ENCODE results near the gene ADM5.
A peak's percentile ranks its signal among the peaks of the same experiment; 100 is the strongest.

Gene ADM5

DNA sequence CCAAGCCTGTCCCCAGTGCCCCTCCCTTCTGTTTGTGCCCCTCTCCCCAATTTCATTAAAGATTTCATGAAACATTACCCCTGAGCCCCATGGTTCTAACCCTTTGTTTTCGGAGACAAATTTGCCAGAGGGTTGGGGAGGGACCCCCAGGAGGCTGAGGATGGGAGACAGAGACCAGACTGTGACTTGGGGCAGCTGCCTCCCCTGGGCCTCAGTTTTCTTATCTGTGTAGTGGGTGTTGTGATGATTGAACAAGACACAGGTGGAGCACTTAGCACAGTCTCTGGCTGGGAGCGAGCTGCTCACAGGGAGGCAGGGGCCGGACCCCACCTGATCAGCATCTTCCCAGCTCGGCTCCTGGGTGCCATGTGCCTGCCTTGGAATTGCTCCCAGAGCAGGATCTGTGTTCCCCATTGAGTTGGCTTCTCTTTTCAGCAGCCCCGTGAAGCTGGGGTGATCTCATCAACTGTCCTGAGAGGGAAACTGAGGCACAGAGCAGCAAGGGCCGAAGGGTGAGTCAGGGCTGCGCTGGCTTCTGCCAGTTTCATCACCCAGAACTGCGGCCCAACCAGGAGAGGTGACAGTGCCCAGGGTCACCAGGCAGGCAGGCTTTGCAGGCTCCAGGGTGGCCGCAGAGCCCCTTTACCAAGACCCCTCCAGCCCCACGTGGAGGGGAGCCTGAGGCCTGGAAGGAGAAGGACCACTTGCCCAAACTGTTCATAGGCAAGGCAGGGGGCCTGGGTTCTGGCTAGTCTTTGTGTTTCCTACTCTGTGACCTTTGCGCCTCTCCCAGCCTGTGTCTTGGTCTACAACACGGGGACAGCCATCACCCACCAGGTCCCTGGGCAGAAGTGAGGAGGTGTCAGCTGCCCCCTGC is 30.6 kb upstream of the ADM5 start:
- no peak for DNase-seq

DNA sequence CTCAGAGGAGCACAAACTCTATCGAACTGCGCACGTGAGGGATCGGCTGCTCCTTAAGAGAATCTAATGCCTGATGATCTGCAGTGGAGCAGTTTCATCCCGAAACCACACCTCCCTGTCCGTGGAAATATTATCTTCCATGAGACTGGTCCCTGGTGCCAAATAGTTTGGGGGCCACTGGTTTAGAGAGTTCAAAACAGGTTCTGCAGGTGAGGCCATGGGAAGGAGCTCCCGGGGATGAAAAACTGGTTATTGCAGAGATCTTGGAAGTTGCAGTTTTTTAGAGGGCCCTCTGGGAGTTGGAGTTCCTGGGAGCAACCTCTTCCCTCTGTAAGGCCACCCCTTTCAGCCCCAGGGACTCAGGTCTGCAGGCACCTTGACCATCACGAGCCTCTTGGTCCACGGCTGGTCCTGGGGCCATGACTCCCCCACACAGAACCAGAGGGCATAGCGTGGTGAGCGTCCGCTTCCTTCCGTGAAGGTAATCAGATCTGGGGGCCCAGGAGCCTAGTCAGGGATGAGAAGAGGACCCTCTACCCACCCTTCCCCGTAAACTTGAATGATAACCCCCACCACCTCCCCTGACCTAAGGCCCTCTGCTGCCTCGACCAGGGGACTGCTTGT is 28.9 kb upstream of the ADM5 start:
- DNase-seq, result no peak

DNA sequence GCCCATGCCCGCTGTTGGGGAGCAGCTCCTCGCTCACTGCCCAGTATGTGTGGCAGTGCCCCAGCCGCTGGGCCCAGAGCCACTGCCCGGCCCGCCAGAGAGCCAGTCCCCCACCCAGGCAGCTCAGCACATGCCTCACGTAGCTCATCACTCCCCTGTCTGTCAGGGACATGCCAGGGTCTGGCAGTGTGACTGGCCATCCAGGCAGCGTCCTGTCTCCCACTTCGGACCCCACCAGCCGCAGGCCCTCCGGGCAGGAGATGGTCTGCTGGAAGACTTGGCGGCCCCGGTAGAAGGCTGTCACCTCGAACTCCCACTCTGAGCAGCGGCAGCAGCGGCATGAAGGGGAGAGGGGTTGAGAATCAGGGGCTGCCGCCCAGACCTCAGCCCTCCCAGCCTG is 27.4 kb upstream of the ADM5 start:
- DNase-seq, result no peak

DNA sequence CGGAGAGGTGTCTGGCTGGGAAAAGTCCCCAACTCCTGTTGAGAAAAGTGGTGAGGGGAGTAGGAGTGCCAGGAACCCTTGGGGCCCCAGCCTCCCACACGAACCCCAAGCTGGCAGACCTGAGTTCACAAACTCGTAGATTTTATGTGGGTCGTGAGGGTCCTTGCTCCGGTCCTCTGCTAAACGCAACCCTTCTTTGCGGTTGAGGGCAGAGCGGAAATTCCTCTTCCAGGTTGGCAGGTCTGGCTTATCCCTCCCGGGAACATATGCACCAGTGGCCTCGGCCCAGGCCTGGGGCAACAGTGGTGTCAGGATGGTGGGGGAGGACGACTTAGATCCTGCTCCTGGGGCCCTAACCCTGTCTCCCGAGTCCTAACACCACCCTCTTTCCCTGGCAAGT is 26.2 kb upstream of the ADM5 start:
- DNase-seq, result no peak

DNA sequence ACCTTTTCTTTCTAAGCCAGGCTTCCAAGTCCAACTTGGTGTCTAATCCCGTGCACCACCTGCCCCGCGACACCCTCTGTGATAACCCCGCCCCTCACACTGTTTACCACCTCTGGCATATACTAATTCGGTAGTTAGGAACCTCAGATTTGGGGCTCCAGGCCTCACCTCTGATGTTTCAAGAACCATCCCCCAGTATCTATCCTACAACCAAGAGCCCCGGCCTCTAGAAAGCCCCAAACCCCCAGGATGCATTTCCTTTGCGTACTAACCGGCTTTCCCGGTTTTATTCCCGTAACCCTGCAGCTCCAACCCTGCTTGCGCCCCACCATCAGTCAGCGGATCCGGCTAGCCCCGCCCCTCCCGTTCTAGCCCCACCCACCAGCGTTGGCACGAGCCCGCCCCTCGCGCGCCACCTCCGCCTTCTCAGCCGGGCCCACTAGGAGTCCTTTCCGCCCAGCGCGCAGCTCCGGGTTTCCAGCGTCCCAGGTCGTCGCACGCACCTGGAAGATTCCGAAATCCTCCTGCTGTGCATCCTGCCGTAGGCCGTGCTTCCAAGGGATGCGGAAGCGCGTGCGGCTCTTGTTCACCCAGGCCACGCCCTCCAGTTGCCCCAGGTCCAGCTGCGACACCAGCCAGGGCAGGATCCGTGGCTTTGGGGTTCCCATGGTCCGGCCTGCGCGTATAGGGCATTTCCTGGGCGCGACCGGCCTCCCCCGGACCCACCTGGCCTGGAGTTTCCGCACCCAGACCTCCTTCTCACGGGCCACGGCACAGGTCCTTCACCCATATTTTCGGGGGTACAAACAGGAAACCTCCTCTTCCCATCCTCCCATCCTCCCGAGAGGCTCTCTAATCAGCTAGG is 25.0 kb upstream of the ADM5 start:
- DNase-seq, result peak; percentile 29 to 60

DNA sequence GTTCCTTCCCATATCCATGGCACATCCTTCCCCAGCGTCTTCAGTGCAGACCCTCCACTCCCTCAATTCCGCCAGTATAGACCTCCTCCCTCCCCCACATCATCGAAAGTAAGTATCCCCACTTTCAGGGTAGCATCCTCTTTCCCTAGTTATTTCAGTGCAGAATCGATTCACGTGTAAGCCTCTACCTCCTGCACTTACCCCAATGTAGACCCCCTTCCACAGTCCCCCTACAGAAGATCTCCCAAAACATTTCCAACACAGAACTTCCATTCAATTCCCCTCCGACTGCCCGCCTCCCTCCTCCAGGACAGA is 24.4 kb upstream of the ADM5 start:
- DNase-seq, result no peak

DNA sequence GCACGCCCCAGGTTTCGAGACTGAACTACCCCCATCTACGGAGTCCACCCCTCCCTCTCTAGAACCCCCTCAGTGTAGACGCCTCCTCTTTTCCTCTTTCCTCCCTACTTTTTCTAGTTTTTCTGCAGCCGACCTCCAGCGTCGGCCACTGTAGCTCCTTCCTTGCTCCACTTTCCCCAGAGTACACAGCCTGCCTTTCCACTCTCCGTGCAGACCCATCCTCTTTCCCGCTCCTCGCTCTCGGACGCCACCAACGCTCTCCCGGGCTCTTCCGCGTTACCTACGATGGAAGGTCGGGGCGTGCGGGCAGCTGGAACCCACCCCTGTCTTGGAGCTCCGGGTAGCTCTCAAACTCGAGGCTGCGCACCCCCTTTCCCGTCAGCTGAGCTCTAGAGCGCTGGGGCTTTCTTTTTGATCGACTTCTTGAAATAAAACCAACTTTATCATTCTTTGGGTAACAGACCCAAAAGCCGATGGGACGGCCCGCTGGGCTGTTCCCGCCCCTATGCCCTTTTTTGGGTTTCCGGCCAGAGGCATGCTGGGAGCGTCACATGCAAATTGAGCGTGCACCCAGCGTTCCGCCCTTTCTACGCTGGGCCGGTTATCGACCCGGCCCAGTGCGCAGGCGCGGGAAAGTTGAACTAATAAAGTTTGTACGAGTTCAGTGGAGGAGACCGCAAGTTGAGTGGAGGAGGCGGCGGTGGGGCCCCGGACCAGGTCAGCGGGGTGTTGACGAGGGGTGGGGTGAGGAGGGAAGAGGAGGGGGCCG is 23.9 kb upstream of the ADM5 start, which contains the start of the genes BCL2L12 and IRF3:
TSS of gene BCL2L12 (plus strand) at position 583 of the 769 bp plus-strand sequence. CDS start 760 bp downstream, outside the sequence.
TSS of gene IRF3 (minus strand) at position 507 of the 769 bp plus-strand sequence. CDS start 1,019 bp downstream, outside the sequence.
- peak; percentile 37 to 66 for DNase-seq

DNA sequence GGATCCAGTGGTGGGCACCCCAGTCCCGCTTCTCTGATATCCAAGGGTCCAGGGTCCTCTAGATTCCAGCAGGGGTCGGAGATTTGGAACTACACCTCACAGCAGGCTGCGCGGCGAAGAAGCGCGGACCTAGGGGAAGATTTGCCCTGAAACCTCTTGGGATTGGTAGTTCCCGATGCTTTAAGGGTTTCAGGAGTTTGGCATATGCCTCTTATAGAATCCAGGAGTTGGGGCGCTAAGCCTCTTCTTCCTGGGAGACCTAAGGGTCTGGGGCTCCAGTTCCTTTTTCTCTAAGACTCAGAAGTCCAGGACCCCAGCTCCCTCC is 23.3 kb upstream of the ADM5 start:
- DNase-seq, result no peak

DNA sequence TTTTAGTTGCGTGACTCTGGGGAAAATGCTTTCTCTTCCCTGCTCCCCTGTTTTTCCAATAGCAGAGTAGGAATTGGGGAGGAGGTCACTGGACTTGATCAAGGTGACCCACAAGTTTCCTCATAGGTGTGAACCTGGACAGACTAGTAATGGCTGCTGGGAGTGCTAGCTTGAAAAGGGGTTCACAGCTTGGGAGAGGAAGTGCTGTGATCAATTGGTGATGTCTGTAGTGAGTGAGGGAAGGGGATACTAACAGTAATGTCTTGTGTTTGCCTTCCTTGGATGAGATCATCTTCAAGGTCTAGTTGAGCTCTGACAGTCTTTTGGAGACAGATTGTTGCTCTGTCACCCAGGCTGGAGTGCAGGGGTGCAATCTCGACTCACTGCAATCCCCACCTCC is 21.9 kb upstream of the ADM5 start:
- DNase-seq, result no peak

DNA sequence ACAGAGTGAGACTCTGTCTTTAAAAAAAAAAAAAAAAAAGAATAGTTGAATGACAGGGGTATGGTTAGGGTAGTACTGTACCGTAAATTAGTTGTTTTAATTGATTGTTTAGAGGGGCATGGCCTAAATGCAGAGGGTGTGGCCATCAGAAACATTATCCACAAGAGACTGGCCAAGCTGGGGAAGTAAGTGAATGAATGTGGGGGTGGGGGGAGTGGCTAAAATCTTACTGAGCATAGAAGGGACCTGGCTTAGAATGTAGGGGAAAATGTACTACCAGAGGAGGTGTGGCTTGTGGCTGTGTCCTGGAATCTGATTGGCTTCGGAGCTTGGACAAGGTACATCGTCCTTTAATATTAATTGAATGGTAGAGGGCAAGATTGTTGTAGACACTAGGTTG is 19.9 kb upstream of the ADM5 start:
- no peak for DNase-seq

DNA sequence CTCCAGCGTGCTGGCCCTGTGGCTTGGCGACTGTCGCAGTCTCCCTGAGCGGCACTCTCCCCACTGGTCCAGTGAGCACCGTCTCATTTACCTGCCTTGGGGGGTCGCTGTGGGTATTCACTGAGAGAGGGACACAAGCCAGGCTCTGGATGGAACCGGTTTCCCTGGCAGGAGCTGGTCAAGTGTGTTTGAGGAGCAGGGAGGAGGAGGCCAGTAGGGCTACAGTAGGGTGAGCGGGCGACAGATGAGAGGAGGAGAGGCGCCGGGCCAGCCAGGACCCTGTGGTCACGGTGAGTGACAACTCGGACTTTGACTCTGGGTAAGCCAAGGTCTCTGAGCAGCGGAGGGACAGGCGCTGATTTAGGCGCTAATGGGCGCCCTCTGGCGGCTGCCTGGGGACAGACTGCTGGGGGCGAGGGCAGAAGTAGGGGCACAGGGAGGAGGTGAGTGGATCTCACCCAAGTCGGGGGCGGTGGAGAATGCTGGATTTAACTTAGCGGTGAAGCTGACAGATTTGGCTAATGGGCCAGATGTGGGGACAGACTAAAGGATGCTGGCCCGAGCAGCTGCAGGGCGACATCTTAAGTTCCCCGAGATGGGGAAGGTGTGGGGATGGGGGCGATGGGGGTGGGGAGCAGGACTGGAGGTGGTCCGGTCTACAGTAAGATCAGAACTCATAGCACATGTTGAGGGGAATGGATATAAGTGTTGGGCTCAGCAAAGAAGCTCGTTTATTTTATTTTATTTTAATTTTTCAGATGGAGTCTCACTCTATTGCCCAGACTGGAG is 17.1 kb upstream of the ADM5 start:
- peak in 1 of 2 experiments; percentile 37 for DNase-seq

DNA sequence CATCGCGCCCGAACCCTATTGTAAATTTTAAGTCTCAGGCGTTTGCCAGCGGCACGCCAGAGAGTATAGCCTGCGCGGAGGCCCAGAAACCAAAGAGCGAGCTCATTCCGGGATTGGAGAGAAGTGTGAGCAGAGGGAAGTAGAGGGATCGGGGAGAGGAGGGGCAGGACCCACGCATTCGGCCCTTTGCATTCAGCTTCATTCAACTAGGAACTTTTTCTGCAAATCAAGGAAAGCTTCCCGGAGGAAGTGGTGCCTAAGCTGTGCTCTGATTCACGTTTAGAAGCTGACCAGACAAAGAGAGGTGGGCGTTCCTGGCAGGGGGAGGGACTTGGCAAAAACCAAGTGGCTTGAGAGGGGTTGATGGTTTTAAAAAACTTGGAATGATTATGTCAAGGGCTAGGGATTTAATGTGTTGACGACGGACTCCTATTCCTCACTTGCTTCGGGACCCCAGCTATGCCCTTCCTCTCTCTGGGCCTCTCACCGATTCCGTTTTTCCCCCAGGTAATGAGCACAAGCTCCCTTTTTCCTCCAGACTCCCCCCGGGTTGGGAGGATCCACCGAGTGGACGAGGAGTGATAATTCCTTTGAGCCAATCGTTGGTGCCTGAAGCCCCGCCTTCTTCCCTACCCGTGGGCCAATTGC is 13.1 kb upstream of the ADM5 start:
- peak; percentile 62 to 83 for DNase-seq

DNA sequence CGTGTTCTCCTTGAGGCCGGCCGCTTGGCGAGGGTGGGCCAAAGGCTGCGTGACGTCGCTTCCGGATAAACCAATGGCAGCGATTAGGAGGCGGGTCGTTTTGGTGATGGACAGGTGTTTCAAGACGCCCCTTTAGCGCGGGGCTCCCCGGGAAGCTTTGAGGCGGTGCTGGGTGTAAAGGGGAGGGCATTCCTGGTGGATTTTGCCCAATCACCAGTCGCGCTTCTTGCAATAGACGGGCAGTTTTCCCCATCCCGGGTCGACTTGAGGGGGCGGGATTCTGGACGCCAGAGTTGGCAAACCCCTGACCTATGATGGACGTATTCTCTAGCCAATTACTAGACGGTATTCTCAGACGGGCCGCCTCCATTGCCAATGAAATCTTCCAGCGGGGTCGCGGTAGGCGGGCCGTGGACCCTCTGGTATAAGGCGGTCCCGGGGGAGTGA is 12.6 kb upstream of the ADM5 start:
- peak; percentile 100 for DNase-seq

DNA sequence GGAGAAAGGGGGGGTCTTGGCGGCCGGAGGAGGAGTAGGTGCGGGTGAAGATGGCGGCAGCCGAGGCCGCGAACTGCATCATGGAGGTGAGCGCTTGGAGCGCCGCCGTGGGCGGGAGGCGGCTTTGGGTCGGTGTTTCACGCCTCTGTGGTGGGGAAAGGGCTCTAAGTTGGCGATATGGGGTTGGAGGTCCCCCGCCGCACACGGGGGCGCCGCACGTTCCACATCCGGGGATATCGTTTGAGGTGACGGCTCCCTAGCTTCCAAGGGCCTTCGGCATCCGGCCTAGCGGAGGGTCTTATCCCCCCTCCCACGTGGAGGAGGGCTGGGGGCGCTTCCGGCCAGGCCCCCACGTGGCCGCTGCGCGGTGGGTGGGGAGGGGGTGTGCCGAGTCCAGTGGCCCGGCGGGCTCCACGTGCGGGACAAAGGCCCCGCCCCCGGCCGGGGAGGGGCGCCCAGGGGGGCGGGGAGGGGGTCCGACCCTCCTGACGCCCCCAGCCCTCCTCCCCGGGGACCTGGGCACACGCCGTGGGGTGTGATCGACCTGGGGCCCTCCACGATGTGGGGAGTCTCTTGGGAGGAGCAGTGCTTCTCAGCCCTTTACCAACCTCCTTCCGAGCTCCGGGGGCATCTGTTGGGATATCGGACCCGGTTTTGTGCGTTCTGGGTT is 12.0 kb upstream of the ADM5 start, which contains the start of gene PRMT1:
TSS of gene PRMT1 (plus strand) at position 41 of the 670 bp plus-strand sequence. CDS start at position 51, 10 bp downstream.
- no peak for DNase-seq

DNA sequence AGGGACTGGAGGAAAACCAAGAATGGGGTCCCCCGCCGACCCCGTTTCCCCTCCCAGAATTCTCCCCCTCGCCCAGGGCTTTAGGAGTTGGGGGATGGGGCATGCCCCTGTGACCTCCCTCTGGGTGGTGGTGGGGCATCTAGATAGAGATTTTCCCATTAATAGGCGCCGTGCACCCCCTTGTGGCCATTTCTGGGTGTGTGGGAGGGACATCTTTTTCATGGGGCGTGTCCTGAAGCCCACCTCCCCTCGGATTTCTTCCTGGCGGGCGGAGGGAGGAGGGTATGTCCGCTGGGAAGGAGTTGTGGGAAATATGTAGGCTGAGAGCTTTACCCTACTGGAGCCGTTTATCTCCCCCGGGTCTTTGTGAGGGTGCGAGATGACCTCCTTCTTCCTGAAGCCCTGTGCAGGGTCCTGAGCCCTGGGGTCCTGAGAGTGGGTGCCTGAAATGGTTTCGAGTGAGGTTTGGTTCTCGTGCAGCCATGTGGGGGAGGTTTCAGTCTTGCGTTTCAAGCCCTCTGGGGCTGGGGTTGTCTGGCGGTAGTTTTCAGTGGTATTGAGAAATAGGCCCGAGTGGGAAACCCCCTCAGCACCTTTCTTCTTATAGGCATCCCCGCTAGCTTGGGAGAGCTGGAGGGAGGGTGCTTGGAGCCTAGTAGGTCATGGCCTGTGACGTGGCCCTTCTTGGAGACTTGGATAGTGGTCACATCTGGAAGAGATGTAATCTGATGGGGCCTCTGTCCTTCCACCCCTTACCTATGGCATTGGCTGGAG is 11.3 kb upstream of the ADM5 start:
- no peak for DNase-seq

DNA sequence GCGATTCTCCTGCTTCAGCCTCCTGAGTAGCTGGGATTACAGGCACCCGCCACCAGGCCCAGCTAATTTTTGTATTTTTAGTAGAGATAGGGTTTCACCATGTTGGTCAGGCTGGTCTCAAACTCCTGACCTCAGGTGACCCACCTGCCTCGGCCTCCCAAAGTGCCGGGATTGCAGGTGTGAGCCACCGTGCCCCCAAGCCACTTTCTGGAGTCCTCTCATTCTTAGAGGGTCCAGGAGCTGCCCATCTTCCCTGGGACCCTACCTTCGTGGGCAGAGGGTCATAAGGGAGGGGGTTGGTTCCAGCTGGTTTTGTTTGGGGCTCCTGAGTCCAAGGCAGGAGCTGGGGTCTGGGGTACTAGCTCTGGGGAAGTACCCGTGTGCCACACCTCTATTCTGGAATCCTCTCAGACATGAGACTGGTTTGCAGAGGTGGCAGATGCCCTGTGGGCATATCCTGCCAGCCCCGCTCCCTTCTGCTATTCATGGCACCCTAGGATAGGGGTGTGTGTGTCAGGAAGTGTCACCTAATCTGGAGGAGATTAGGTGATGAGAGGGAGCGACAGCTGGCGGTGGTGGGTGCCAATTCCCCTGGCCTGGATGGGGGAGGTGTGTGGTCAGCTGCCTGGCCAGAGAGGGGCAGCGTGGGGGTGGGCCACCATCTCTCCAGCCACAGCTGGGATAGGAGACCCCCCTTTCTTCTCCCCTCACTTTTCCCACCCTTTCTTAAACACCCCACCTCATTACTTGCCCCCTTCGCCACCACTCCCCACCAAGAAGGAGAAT is 10.2 kb upstream of the ADM5 start:
- no peak for DNase-seq

DNA sequence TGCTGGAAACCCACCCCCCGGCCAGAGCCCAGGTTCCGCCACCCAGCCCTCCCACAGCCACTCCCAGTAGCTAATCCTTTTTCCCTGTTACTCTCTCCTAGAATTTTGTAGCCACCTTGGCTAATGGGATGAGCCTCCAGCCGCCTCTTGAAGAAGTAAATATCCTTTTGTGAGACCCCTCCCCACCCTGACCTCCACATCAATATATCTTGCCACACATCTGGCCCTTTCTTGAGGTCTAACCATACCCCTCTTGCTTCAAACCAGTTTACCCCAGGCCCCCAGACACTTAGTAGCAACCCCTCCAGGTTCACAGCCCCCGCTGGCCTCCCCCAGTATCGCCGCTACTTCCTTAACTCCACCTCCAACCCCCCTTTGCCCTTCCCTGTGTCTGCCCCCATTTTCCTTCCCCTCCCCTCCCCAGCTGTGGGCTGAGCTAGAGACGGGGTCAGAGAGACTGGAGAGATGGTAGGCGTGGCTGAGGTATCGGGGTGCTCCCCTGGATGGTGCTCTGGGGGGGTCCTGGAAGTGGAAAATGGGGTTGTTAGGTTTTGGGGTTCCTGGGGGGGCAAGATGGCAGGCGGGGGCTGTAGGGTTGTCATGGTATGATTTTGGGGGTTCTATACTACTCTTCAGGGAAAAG is 9.5 kb upstream of the ADM5 start:
- no peak for DNase-seq
